Kidney (tissue), 14 donors: ENCODE measurements around the gene CT45A5. TPM values are rescaled to one million over a fixed set of nuclear protein-coding genes. Genes with fewer than 3 reads are reported as not detected.
A peak's percentile ranks its signal among the peaks of the same experiment; 100 is the strongest.
"Not testable (repeated sequence)": the region's sequence is repeated elsewhere in the genome, so short reads cannot be mapped to it uniquely, and the experiment has no call there.

Source experiments
- DNase-seq, 5 donors: peaks; one replicate each; pipeline ENCODE4 v3.0.0-alpha.2; 2013 to 2020
- FAIRE-seq: peaks from 2 replicates; lab custom pipeline; 2012; peaks lifted over from hg19 to GRCh38; lab: Jason Lieb, UNC
- H3K27ac ChIP-seq, 2 donors: one replicate each; pipeline ENCODE4 v1.7.0; 2013; ENCODE audit warnings: low read depth in 2 of 2, low read length in 2 of 2, inconsistent platforms in 1 of 2
- H3K27me3 ChIP-seq: one replicate; pipeline ENCODE4 v1.7.1; 2013; ENCODE audit warnings: low read length, inconsistent platforms; ENCODE audit not compliant: control insufficient read depth, insufficient read depth
- H3K36me3 ChIP-seq, 3 donors: one replicate each; pipeline versions ENCODE4 v1.7.0 to v1.7.1; 2013; ENCODE audit warnings: low read length in 3 of 3, control low read depth in 1 of 3, inconsistent platforms in 1 of 3; ENCODE audit not compliant: insufficient read depth in 3 of 3, control insufficient read depth in 2 of 3
- H3K4me1 ChIP-seq, 3 donors: one replicate each; pipeline versions ENCODE4 v1.7.0 to v1.7.1; 2013; ENCODE audit warnings: low read length in 3 of 3, inconsistent platforms in 1 of 3, low read depth in 1 of 3; ENCODE audit not compliant: control insufficient read depth in 2 of 3, insufficient read depth in 2 of 3
- H3K4me3 ChIP-seq, 3 donors: one replicate each; pipeline versions ENCODE4 v1.7.0 to v1.8.1; 2013; ENCODE audit warnings: low read length in 3 of 3, control low read depth in 1 of 3, inconsistent platforms in 1 of 3
- H3K9ac ChIP-seq, 3 donors: one replicate each; pipeline versions ENCODE4 v1.7.0 to v1.7.1; 2013; ENCODE audit warnings: low read length in 3 of 3, control low read depth in 1 of 3, inconsistent platforms in 1 of 3
- H3K9me3 ChIP-seq, 3 donors: one replicate each; pipeline versions ENCODE4 v1.7.0 to v1.7.1; 2013; ENCODE audit warnings: low read length in 3 of 3, control low read depth in 1 of 3, inconsistent platforms in 1 of 3; ENCODE audit not compliant: control insufficient read depth in 2 of 3, insufficient read depth in 1 of 3
- intact Hi-C: fragments of 100-400 bp; cut with DNase I; formaldehyde crosslinking; loops from one replicate; pipeline ENCODE4 v1.11.1; 2022
- polyA plus RNA-seq: library from polyadenylated mRNA; stranded (reverse); fragments of 350-450 nt; fragmentation: Illumina TruSeq; extraction: RNeasy Lipid Tissue Mini Kit (QIAGEN cat#74804); gene quantifications from one replicate; pipeline ENCODE4 v1.2.3, GENCODE V29; 2014; ENCODE audit warnings: low read depth, low replicate concordance; ENCODE audit not compliant: insufficient read depth
- total RNA-seq: library from RNA; stranded (reverse); fragmentation: NEBNext Ultra II Directional; extraction: Animal tissue kit (Norgen Biotek cat#: 25700); gene quantifications from one replicate; pipeline ENCODE4 v1.2.1, GENCODE V29; 2021
- TF ChIP-seq, protein P1 (sequence below): IDR thresholded peaks from 3 replicates; pipeline ENCODE4 v1.5.1; 2012; ENCODE audit warnings: mild to moderate bottlenecking, moderate library complexity, borderline replicate concordance; ENCODE audit not compliant: insufficient read depth; ENCODE audit errors: extremely low read depth
- donor health status: control.
- donor health status: control.
- donor health status: control.
- donor health status: control.
- donor health status: control.
- donor health status: DM: yes; HTN: yes; CAD: no.
- donor health status: Normal renal cell carcinoma (clear cell type).

Gene CT45A5
- total and polyA plus RNA-seq, 2 donors from 2014 or later: not detected

- intact Hi-C loops: no loop called here
- H3K36me3 ChIP-seq: no peaks in the 10 kb centered on the region
- no peaks in the 10 kb centered on the region for H3K9me3 ChIP-seq
- peak in 1 of 5 donors; percentile 41 for DNase-seq
- TF ChIP-seq, protein P1, sequence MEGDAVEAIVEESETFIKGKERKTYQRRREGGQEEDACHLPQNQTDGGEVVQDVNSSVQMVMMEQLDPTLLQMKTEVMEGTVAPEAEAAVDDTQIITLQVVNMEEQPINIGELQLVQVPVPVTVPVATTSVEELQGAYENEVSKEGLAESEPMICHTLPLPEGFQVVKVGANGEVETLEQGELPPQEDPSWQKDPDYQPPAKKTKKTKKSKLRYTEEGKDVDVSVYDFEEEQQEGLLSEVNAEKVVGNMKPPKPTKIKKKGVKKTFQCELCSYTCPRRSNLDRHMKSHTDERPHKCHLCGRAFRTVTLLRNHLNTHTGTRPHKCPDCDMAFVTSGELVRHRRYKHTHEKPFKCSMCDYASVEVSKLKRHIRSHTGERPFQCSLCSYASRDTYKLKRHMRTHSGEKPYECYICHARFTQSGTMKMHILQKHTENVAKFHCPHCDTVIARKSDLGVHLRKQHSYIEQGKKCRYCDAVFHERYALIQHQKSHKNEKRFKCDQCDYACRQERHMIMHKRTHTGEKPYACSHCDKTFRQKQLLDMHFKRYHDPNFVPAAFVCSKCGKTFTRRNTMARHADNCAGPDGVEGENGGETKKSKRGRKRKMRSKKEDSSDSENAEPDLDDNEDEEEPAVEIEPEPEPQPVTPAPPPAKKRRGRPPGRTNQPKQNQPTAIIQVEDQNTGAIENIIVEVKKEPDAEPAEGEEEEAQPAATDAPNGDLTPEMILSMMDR: no peak
- H3K4me1 ChIP-seq: no peaks in the 10 kb centered on the region
- H3K4me3 ChIP-seq: no peak overlapping the region
- H3K27me3 ChIP-seq: no peaks in the 10 kb centered on the region
- H3K27ac ChIP-seq: no peak overlapping the region
- no peak for FAIRE-seq
- H3K9ac ChIP-seq: no peak overlapping the region
These were observed 44.0 kb downstream of the CT45A5 start for GRCh38 chrX:135741192-135741715.

- TF ChIP-seq, protein P1: no peak
- no peak overlapping the region for H3K27ac ChIP-seq
- no peaks in the 10 kb centered on the region for H3K9me3 ChIP-seq
- intact Hi-C loops: no loop called here
- no peaks in the 10 kb centered on the region for H3K27me3 ChIP-seq
- FAIRE-seq (no peak), DNase-seq (peak in 2 of 5 donors; percentile 9 to 24)
- H3K4me1 ChIP-seq: no peaks in the 10 kb centered on the region
- H3K4me3 ChIP-seq: no peak overlapping the region
- no peak overlapping the region for H3K9ac ChIP-seq
- no peaks in the 10 kb centered on the region for H3K36me3 ChIP-seq
These were observed 44.6 kb downstream of the CT45A5 start for GRCh38 chrX:135740681-135741149.

GRCh38 chrX:135737366-135738071 lies 47.8 kb downstream of the CT45A5 start:
- Histone ChIP-seq H3K4me1 (no peaks in the 10 kb centered on the region), H3K9me3 (no peaks in the 10 kb centered on the region), H3K27me3 (no peaks in the 10 kb centered on the region), H3K4me3 (no peak overlapping the region), H3K27ac (no peak overlapping the region), H3K36me3 (no peaks in the 10 kb centered on the region), H3K9ac (no peak overlapping the region)
- no peak for FAIRE-seq
- DNase-seq: peak in 2 of 5 donors; percentile 11 to 18
- TF ChIP-seq, protein P1: no peak
- intact Hi-C loops: no loop called here

GRCh38 chrX:135734666-135735065 lies 50.6 kb downstream of the CT45A5 start:
- H3K27ac ChIP-seq, DNase-seq, intact Hi-C loops, H3K4me3 ChIP-seq, H3K9ac ChIP-seq, H3K36me3 ChIP-seq, H3K9me3 ChIP-seq, H3K27me3 ChIP-seq, H3K4me1 ChIP-seq, FAIRE-seq: not testable (repeated sequence)
